Femur (tissue), 1 donor: ENCODE measurements around the gene UCK2.
A peak's percentile ranks its signal among the peaks of the same experiment; 100 is the strongest.

Experiments
- DNase-seq: peaks from one replicate; pipeline ENCODE4 v3.0.0-alpha.2; 2017

Gene UCK2

DNA sequence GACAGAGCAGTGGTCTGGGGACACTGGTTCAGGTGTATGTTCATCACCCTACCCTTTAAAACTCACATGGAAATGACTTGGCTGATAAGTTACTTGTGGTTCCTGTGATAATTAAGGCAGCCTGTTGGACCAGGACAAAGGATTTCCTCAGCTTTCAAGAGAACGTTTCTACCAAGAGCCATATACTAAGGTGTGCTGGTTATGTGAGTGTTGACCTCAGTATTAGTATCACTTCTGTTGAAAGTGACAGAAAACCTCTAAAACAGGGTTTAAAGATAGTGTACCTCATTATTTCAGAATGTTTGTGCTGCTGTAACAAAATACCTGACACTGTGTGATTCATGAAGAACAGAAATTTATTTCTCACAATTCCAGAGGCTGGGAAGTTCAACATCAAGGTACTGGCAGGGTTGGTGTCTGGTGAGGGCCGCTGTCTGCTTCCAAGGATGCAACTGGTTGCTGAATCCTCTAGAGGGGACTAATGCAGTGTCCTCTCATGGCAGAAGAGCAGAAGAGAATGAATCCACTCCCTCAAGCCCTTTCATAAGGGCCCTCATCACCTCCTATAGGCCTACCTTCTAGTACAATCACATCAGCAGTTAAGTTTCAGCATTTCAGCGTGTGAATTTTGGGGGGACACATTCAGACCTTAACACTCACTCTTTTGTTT lies 54.9 kb downstream of the UCK2 start:
- no peak for DNase-seq

DNA sequence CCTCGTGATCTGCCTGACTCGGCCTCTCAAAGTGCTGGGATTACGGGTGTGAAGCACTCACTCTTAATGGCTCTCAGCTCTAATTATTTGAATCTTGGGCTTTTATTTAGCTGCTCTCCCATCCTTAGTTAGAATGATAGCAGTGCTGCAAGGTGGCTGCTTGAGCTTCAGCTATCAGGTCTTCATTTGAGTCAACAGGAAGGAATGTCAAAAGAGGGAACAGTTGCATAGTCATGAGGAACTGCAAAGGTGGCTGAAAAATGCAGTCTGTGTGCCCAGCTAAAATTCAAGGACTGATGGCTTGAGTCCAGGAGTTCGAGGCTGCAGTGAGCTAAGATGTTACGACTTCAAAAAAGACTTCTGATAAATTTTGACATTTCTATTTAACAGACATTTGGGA lies 55.6 kb downstream of the UCK2 start:
- DNase-seq = no peak

DNA sequence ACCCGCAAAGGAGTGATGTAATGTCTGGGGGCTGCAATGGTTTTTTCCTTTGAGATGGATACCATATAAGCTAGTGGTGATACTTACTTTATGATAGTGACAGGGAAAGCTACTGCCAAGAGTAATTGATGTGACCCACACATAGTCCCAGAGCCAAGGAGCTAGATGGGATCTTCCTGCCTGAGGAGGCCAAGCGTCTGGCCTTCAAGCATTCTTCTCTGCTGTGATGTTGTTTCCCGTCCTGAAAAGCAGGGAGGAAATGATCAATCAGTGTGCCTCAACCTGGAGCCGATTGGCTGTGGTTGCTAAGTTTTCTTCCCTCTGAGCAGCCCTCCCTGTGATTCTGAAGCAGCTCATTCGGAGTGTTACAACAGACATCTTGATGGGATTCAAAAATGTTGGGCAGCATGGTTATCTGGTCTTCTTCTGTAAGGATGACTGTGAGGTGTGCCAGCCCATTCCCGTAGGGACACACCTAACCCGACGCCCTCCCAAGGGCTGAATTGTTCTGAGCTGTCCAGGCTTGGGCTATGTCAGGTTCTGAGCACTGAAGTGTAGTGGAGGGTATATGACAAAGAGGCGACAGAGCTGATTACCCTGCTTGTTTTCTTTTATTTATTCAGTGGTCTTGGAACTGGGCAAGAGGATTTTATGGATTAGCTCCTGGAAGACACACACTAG lies 56.7 kb downstream of the UCK2 start:
- DNase-seq = no peak

DNA sequence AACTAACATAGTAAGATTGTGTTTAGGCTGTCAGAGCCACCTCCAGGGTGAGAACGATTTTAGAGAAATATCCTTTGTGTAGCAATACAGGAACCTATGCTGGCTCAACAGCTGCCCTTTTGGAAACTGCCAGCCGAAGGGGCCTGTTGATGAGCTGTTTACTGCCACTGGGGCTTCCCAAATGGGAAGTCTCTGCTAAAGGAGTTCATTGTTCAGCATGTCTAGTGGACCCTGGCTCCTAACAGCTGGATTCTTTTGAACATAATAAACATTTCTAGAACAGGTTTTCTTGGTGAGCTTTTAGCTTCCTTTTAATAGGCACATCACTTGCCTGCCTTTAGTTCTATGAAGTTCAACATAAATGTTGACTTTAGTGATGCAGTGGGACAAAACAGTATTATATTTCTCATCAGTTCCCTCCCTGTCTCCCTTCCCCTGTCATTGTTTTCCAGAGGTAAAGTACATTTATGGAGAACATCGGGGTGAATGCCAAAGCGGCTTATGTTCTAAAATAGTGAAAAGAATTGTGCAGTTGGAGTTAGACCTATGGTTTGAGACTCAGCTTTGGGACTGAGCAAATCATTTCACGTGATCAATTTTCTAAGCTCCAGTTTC lies 57.4 kb downstream of the UCK2 start:
- DNase-seq = peak; percentile 35

DNA sequence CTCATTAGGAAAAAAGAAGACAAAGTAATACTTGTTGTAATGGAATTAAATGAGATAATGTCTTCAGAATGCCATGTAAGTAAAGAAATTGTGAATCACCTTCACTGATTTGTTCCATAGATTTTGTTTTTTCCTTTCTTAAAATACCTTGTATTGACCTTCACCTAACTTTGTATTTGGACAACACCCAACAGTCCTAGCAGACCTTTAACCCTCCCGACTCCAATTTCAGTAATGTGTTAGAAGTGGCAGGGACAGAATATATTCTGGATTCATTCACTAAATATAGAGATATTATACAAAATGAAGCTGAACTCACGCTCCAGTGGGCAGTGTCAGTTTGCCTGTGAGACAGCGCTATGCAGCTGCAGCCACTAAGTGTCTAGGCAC lies 57.9 kb downstream of the UCK2 start:
- DNase-seq = no peak

DNA sequence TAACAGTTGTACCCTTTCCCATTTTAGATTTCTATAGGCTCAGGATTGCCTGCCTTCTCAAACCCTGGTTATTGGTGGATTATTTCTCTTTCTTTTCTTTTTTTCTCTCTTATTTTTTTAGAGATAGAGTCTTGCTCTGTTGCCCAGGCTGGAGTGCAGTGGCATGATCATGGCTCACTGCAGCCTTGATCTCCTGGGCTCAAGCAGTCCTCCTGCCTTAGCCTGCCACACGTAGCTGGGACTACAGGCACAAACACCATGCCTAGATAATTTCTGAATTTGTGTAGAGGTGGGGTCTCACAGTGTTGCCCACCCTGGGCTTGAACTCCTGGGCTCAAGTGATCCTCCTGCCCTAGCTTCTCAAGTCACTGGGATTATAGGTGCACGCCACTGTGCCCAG lies 58.8 kb downstream of the UCK2 start:
- DNase-seq = no peak

DNA sequence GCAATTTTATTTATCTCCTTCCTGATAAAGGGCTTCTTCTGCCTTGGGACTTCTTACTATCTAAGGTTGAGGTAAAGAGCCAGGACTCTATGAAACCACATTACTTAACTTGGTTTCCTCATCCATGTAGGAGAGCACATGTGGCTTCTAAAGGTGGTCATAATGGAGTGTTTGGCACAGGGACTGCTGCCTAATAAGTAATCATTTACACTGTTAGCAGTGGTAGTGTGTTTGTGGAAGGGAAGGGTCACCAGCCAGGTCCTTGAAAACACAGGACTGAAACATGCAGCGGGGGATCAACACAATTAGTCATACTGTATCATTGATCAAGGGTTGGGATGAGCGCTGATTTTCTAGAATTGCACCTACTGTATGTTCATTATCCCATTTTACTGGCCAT lies 59.6 kb downstream of the UCK2 start:
- no peak for DNase-seq

DNA sequence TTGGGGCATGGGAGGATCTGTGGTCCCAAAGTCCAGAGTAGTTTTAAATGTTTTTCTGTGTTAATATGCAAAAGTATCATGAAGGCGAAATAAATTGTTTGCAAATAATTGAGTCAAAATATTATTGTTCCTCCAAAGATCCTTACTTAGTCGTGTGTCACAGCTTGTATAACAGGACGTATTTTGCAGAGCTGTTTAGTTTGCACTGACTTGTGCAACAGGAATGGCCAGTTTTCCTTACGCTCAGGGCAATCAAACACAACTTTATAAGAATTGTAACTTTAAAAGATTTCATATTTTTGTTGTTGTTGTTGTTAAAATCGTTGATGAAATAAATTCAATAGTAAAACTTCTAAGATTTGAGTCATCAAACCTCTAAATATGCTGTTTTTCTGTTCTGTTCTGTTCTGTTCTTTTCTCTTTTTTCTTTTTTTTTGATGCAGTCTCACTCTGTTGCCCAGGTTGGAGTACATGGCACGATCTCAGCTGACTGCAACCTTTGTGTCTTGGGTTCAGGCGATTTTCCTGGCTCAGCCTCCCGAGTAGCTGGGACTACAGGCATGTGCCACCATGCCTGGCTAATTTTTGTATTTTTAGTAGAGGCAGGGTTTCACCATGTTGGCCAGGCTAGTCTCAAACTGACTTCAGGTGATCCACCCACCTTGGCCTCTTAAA lies 60.6 kb downstream of the UCK2 start:
- DNase-seq = no peak

DNA sequence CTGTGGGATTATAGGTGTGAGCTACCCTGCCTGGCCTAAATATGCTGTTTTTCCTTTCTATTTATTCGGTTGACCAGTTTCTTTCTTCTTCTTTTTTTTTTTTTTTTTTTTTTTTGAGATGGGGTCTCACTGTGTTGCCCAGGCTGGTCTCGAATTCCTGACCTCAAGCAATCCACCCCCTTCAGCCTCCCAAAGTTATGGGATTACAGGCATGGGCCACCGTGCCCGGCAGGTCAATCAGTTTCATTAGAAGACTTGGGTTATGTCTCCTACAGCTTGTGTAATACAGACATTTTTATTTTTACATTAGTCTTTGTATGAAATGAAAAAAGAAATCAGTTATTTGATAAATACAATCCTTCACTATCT lies 61.1 kb downstream of the UCK2 start:
- no peak for DNase-seq

DNA sequence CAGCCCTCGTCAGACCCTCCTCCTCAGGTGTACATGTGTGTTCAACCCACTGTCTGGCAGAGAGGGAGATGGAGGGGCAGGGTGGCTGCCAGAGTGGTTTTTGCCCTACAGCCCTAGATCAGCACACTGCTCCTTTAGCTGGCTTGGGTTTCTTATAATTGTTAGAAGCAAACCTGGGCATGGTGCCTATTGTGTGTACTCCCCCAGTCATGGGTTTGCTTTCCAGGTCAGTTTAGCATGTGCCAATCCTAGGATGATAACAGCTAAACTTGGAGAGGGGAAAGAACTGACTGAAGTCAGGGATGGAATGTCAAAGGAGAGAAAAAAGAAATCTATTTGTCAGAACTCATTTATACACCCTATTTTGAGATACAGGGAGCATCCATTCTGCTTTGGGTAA lies 63.3 kb downstream of the UCK2 start:
- DNase-seq = no peak

DNA sequence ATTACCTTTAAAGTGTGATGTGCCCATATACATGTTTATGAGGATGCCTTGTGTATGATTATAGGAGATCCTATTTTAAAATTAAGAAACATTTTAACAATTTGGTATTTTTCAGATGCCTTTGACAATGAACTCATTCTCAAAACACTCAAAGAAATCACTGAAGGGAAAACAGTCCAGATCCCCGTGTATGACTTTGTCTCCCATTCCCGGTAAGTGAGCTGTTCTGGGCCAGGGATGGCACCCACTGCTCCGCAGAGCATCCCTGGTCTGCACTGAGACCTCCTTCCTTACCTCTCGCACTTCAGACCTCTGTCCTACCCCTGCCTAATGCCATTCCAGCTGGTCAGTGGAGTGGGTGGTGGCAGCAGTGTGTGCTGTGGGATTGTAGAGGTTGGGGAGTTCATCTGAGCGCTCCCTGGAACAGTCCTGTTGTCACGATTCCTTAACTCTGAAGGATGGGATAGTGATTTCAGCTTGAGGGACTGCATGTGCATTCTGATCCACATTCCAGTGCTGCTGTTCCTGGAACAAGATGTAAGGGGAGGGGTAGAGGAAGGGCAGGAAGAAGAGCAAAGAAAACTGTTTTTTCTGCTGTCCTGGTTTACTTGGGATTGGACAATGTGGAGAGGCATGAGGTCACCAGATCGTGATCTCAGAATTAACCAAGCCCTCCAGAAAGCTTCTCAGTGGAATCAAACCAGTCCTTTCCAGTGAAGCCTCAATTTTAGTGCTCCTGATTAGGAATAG lies 63.9 kb downstream of the UCK2 start:
- no peak for DNase-seq

DNA sequence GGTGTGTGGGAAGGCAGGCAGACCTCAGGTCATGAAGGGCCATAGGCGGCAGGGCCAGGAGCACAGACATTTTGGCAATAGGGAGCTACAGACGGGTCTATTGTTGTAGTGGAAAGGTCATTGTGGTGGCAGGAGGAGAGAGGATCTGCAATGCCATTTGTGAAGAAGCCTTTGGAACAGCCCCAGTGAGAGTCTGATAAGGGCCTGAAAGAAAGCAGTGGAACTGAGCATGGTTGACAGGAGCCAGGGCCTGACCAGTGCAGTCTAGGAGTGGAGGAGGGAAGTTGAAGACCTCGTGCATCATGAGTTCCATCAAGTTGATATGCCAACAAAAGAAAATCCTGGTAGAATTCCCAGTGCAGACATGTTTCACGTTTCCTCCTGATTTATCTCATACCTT lies 65.5 kb downstream of the UCK2 start:
- no peak for DNase-seq

DNA sequence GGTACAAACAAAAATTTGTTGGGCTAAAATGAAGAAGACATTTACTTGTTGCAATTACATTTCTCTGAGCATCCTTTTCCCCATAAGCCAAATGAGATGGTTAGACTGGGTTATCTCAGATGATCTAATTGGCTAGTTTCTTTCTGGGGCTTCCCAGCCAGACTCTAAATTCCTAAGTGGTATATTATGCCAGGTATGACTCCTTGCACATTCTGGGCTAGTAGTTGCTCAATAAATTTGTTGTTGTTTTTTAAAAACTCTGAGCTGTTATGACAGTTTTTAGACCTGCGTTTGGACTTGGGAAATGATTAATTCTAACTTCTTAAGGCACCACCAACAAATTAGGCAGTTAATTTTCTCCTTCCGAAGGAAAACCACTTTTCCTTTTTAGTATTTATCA lies 66.1 kb downstream of the UCK2 start:
- no peak for DNase-seq

DNA sequence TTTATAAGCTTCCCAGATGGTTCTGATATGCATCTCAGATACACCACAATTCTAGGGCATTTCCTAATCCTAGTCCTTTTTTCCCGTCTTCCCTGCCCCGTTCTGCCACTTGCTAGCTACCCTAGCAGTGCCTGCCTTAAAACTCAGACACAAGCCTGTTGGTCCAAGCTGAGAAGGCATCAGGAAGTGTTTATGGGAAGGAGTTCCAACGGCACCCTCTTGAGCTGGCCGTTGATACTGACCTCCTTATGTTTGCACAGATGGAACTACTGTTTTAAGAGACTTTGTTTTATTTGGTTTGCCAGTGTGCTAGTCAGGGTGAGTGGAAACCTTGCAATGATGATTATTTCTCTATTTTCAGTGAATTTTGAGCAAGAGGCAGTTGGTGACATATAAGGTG lies 67.2 kb downstream of the UCK2 start:
- no peak for DNase-seq

DNA sequence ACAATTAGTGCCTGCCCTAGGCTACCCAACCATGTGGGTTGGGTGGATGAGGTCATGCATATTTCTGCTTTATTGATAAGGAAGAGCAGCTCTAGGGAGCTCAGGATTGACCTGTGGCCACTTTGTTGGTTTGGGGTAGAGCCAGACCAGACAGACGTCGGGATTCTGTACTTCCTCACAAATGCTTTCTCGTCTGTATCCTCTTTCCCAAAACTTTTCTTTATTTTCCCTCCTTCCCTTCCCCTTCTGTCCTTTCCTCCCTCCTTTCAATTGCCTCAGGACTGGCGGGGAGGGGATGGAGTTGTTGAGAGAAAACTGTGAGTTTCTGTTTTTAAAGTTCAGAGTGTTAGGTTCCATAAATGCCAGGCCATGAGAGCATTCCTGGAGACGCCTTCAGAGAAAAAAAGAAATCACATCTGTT lies 68.0 kb downstream of the UCK2 start:
- no peak for DNase-seq

DNA sequence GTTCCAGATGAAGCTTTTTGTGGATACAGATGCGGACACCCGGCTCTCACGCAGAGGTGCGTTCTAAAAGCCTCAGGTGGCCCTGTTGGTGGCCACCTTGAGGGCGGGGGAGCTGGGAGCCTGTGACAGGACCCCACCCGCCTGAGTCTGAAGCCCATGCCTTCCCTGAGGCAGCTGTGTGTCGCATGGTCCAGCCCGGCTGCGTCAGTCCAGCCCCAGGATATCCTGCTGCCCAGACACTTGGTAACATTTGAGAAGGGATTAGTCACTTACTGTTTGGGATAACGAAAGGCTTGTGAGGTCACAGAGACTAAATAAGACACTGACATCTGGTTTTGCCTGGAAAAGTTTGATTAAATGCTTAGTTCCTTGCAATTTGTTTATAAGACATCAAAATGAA lies 68.9 kb downstream of the UCK2 start:
- DNase-seq = no peak

DNA sequence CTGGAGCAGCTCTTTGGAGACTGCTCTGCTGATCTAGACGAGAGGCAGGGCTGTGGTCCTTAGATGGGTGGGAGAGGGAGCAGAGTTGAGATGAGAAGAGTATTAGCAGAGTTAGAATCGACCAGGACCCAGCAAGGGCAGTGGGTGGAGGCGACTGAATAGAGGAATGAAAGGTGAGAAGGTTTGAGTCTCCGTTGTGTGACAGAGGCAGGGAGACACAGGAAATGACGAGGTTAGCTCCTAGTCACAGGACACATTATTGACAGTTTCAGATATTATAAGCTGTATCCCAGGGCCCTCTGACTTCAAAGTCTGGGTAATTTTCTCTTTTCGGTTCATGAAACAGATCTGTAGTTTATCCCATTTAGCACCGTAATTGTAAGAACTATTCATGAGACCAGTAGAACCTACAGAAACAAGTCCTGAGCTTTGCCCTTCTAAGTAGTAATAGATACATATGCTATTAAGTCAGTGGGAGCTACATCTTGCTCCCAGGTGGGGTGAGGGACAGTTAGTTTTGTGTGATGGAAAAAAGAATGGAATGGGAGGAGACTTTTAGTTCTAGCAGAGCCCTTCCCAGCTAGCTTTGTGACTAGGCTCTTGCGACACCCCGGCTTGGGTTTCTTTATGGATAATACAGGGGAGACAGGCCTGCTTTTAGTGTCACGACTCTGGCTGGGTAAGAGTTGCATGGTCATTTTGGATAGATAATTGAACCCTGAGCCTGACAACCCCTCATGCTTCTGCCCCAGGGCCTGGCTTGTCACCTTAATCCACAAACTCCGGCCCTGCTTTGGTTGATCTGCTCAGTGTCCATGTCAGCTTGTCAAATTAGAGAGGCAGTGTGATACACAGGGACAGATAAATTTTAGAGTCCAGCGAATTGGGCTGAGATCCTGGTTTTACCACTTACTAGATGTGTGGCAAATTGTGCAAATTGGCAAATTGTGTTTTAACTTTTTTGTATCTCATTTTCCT lies 70.2 kb downstream of the UCK2 start:
- DNase-seq = no peak

DNA sequence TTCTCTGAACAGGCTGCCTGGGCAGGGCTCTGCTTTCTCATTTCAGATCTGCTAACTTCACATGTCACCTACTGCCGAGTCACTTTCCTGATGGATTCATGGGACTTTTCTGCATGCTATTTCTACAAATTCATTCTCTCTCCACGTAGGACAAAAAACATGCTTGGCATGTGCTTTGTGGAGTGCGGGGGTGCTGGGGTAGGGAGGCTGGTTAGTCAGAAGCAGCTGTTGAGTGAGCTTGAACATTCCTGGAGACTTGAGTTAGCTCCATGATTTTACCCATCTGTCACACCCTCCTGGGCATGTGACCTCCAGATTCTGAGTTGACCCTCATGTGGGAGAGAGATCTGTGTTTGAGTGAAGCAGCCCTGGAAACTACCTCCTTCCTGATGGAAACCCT lies 71.4 kb downstream of the UCK2 start:
- DNase-seq = no peak

DNA sequence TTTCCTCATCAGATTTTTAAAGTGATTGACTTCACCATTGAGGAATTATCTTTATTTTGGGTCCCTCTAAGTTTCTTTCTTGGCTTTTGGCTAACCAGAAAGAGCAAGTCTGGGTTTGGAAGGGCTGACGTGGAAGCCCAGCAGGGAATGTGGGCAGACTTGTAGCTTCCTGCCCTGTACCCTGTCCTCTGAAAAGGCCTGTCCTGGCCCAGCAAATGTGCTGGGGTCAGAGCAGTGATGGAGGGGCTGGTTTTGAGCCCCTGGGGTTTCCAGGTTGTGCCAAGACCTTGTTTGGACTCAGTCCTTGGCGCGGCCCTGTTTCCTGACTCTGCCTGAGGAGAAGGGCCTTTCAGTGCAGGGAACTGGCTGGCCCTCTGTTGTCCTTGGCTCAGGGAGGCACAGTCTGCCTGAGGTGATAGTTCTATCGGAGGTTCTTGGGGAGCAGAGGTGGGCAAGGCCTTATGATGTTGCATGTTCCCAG lies 72.1 kb downstream of the UCK2 start:
- DNase-seq = no peak

DNA sequence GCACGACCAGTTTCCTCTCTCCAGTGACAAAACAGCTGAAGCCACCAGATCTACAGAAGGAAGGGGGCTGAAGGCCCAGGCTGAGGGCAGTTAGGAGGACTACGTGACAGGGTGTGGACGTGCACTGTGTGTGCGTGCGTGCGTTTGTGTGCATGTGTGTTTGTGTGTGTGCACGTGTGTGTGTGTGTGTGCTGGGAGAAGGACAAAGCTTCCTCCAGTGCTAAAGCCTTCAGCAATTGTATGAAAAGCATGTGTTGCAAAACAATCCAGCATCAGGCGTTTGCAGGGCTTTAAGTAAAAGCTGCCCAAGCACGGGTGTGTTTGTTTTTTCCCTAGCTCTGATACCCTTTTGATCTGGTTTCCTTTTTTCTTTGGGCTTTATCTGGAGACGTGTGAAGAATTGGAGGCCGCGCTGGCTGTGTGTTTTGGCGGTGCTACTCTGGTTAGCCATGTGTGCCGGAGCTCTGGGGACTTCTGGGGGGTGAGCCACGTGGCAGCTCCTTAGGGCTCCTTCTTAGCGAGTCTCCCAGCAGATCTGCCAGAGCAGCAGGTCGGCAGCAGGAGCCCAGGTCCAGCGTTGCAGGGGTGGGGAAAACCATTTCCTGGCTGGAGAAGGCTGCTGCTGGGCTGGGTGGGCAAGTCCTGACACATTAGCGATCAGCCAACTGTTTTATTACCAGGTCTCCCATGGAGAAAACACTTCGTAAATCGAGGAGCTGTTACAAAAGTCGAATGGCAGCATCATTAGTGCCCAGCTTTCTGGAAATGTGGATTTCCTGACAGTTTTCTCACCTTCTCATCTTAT lies 73.4 kb downstream of the UCK2 start:
- no peak for DNase-seq

DNA sequence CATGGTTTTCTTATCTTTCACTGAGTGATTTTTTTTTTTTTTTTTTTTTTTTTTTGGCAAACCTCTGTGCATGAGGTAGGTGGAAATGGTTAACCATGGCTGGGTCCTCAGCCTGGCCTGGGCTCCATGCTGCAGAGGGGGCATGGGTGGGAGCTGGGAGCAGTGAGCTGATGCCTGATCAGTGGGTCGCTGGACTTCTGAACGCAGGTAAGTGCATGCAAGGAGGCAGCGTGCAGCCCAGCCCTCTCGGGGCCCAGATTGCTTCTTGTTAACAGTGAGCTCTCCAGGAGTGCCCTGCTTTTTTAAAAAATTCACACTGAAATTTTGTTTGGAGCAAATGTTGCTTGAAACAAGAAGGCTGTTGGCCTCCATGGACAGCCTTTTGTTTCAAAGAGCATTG lies 75.2 kb downstream of the UCK2 start:
- no peak for DNase-seq
